GM19328 (cell line): ENCODE measurements around the gene LIG3.
"Not testable (repeated sequence)": the region's sequence is repeated elsewhere in the genome, so short reads cannot be mapped to it uniquely, and the experiment has no call there.

Experiments
- ATAC-seq: cut with Tn5 transposase; IDR thresholded peaks from one replicate; pipeline ENCODE4 v1.9.1; 2021; ENCODE audit warnings: mild to moderate bottlenecking, moderate library complexity; ENCODE audit not compliant: unreplicated experiment

LIG3 gene

GRCh38 chr17:34998205-34998604, 17.9 kb downstream of the LIG3 start:
- no peak for ATAC-seq

DNA sequence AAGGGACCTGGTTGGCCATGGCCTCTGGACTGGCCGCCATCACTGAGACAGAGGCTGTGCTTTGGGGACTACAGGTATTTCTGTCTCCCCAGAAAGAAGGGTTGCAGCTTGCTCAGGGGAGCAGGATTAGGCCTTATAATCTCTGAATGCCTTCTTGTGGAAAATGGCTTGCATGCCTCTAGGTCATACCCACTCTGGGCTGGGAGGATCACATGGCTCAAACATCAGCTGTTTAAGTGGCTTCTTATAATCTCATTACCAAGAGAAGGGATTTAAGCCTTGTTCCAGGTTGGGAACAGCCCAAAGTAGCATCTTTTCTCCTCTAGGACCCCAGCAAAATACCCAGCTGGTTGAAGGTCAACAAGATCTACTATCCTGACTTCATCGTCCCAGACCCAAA, 19.1 kb downstream of the LIG3 start:
- no peak for ATAC-seq

DNA sequence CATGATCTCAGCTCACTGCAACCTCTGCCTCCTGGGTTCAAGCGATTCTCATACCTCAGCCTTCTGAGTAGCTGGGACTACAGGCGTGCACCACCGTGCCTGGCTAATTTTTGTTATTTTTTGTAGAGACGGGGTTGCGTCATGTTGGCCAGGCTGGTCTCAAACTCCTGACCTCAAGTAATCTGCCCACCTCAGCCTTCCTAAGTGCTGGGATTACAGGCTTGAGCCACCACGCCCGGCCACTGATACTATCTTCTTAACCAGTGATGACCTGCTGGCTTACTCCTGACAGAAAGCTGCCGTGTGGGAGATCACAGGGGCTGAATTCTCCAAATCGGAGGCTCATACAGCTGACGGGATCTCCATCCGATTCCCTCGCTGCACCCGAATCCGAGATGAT, 20.7 kb downstream of the LIG3 start:
- not testable (repeated sequence) for ATAC-seq

GRCh38 chr17:35001549-35001948, 21.2 kb downstream of the LIG3 start:
- ATAC-seq = no peak

- no peak for ATAC-seq
Measured at GRCh38 chr17:35002876-35003551, 22.7 kb downstream of the LIG3 start.

DNA sequence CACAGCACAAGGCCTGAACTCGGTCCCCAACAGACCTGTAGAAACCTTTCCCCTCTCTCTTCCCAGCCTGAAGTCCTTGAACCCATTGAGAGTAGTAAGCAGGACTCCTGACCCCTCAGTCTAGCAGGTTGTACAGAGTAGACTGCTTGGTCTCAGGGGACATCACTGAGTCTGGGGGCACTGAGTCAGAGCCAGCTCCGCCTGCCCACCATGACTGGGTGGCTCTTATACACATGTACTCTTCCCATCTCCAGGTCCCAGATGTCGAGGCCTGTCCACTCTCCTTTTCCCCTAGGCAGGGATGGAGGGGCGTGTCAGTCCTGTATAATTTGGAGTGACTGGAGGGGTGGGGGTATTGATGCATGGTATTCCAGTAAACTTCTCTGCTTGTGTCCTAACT, 23.5 kb downstream of the LIG3 start:
- ATAC-seq = no peak

DNA sequence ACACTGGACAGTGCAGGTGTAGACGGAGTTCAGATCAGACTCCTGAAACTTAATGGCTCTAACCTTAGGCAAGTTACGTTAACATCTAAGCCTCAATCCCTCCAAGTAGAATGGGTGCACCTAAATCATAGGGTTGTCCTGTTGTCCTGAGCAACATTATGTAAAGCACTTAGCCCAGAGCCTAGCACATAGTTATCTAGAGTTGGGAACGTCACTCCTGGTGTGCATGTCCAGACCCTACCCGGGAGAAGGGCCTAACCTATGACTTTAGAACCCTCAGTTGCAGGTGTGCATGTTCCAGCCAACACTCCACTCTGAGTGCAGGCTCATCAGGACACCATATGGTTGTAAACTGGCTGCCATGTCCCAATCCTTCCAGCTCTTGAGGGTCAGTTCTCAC, 26.0 kb downstream of the LIG3 start:
- no peak for ATAC-seq

- ATAC-seq = no peak
Measured at GRCh38 chr17:35006961-35007360, 26.6 kb downstream of the LIG3 start.

GRCh38 chr17:35010093-35010492, 29.8 kb downstream of the LIG3 start:
- ATAC-seq = no peak

DNA sequence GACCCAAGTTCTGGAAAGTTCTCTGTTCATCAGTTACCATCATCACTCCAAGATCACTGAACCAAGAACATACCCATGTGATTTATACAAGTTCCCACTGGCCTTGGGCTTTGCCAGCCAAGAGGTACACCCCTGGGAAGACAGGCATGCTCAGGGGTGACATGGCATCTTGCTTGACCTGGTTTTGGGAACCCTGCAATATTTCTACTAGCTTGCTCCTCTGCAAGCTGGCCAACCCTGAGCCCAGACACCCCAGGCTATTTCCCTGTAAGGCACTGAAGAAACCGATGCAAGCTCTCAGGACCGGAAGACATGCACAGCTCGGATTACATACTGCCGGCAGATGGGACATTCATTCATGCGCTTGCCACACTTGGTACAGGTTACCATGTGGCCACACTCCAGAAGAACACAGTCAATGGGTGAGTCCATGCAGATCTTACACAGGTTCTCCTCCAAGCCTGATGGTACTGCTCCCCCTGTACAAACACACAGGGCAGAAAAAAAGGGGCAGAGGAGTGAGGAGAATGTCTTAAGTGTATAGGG, 31.4 kb downstream of the LIG3 start:
- ATAC-seq = no peak

GRCh38 chr17:35016369-35016768, 36.1 kb downstream of the LIG3 start:
- ATAC-seq = no peak

GRCh38 chr17:35017021-35017420, 36.7 kb downstream of the LIG3 start:
- no peak for ATAC-seq

GRCh38 chr17:35018814-35019213, 38.5 kb downstream of the LIG3 start:
- ATAC-seq = no peak

DNA sequence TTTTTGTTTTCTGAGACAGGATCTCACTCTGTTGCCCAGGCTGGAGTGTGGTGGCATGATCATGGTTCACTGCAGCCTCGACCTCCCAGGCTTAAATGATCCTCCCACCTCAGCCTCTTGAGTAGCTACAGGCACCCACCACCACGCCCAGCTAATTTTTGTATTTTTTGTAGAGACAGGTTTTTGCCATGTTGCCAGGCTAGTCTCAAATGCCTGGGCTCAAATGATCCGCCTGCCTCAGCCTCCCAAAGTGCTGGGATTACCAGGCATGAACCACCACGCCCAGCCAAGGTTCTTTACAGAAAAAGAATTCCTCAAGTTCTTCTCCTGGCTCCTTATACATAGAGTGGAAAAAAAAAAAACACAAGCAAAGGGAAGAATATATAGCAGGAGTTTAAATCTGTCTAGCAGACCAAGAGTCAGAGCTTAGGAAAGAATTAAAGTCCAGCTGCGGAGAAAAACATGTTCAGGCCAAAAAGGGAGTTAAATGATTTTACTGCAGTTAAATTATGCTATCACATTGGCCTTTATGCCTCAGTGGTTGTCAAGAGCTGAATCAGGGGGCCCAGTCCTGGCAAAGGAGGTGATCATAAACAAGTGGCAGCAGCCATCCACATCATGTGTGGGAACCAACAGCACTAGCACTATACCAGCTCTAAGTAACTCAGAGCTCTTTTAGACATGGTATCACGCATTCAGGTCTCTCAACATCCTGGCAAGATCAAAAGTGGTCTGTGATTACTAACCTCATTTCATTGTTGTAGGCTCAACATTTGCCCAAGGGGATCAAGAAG, 39.3 kb downstream of the LIG3 start:
- ATAC-seq = no peak

- no peak for ATAC-seq
Measured at GRCh38 chr17:35021520-35022380, 41.4 kb downstream of the LIG3 start.

DNA sequence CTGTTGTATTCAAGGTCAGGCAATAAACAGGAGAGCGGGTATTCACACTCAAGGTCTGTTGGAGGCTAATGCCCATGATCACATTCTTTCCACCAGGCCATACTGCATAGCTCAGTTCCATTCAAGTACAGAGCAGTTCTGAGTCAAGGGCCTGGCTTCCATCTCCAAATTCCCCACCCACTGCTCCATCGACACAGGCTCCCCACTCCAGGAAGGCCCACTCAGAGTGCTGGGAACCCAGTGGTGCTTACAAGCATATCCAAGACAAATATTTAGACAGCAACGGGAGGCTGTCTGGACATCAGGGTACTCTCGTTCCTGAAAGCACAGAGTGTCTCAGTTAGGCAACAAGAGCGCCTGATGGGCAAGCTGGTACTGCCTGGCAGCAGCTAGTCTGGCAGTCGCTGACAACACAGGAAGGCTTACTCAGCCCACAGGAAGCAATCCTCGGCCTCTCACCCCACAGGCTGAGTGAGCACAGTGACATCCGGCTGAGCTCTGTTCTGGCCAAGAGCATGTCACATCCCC, 42.3 kb downstream of the LIG3 start:
- no peak for ATAC-seq

DNA sequence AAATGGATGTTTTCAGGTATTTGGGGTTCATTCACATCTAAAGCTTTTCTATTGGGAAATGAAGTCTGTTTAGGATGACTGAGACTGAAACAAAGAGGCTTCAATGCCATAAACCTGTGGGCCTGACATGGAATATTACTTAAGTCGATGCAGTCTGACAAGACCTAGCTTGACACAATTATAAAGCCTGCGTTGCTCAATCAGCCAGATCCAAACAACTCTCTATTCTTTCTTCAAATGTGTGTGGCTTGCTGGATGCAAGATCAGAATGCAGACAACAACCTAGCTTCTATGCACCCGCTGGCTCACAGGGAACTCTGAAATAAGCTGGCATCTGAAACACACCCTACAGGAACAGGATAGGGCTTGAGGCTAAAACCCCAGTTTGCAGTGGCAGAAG, 43.2 kb downstream of the LIG3 start:
- ATAC-seq = no peak

DNA sequence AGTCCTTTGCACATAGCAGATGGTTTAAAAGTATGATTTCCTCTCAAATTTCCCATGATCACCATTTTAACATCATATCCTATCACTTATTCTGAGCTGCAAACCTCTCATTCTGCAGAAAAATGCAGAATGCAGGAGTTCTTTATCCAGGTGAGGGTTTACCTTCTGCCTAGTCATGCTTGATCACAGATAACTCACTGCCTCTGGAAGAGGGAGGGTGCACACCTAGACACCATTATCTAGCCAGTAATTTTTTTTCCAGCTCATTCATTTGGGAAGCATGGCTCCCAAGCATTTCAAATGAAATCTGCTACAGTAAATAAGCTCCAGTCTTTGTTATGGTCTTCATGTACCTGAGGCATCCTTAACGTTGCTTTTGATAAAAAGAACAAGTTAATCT, 45.2 kb downstream of the LIG3 start:
- no peak for ATAC-seq

GRCh38 chr17:35028097-35028496, 47.8 kb downstream of the LIG3 start:
- not testable (repeated sequence) for ATAC-seq

DNA sequence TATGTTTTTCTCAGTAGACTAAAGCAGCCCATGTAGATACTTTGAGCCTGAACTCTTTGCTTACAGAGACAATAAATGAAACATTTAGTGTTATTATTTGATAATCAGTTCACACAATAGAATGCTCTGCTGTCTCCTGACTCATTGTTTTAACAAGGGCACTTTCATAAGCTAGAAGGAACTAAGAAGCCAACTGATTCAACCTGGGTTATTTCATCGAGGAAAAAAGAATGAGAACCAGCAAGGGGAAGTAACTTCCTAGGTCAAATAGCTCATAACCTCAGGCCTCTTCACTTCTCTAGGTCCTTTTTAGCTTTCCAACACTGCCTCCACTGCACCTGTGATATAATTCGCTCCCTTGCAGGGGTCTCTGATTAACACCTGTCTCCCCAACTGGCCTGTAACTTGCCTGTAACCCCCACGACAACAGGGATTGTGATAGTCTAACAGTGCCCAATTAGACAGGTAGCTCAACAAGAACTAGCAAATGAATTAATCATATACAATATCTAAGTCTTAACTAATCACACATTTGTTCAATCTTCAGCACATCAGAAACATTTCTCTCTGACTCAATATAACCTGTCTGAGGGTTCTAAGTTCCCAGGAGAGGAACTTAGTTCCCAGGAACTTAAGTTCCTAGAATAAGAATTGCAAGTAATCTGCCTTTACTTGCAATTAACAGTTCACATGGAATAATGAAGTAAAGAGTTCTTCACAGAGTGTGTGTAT, 48.4 kb downstream of the LIG3 start:
- ATAC-seq = no peak
